SK-N-MC (cell line): Measurements from ENCODE around the gene C17orf78.

Source experiments
- EZH2 ChIP-seq: fragments of 200-600 bp; sonication (generic); IDR thresholded peaks from one replicate; pipeline ENCODE4 v1.6.1; 2017; ENCODE audit warnings: antibody characterized with exemption
- POLR2AphosphoS5 ChIP-seq: IDR thresholded peaks from 2 replicates; pipeline ENCODE4 v1.6.1; 2012; ENCODE audit warnings: mild to moderate bottlenecking, low read depth, low read length, borderline replicate concordance

GRCh38 chr17:37430051-37430627 lies 54.4 kb downstream of the C17orf78 start:
- TF ChIP-seq EZH2 (no peak), POLR2AphosphoS5 (no peak)
